GM12801 (cell line): ENCODE measurements around the gene PGAM1.

ENCODE experiments used
- TF ChIP-seq, protein P1 (sequence below): IDR thresholded peaks from one replicate; pipeline ENCODE4 v1.5.1; 2011; ENCODE audit warnings: control low read depth; ENCODE audit not compliant: insufficient read length; ENCODE audit errors: extremely low read depth

The PGAM1 gene

GRCh38 chr10:97434557-97434956, 8.6 kb downstream of the PGAM1 start:
- TF ChIP-seq, protein P1, sequence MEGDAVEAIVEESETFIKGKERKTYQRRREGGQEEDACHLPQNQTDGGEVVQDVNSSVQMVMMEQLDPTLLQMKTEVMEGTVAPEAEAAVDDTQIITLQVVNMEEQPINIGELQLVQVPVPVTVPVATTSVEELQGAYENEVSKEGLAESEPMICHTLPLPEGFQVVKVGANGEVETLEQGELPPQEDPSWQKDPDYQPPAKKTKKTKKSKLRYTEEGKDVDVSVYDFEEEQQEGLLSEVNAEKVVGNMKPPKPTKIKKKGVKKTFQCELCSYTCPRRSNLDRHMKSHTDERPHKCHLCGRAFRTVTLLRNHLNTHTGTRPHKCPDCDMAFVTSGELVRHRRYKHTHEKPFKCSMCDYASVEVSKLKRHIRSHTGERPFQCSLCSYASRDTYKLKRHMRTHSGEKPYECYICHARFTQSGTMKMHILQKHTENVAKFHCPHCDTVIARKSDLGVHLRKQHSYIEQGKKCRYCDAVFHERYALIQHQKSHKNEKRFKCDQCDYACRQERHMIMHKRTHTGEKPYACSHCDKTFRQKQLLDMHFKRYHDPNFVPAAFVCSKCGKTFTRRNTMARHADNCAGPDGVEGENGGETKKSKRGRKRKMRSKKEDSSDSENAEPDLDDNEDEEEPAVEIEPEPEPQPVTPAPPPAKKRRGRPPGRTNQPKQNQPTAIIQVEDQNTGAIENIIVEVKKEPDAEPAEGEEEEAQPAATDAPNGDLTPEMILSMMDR, result no peak

DNA sequence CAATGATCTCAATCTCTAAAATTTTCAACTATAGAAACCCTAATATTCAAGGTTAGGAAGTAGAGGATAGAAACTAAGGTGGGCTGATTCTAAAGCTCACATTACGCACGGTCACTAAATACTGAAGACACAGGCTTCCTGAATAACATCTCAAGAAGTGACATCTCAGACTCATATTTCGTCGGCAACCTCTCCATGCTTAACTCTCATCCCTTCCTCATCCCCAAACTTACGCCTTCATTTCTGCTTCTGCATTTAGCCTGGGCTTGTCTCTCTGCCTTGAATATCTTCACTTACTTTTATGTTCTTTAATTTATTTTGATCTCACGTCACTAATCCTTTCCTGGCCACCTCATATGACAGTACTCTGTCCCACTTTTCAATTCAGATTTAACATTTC, 9.2 kb downstream of the PGAM1 start:
- TF ChIP-seq, protein P1, result no peak

DNA sequence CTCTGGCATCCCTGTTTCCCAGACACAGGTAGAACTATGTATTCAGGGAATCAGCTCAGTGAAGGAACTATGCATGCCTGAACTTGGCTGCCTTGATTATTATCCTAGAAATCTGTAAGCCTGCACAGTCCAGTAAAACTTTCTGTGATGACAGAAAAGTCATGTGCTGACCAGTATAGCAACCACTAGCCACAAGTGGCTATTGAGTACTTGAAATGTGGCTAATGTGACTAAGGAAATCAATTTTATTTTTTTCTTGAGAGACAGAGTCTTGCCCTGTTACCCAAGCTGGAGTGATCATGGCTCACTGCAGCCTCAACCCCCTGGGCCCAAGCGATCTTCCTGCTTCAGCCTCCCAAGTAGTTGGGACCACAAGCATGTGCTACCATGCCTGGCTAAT, 16.3 kb downstream of the PGAM1 start:
- TF ChIP-seq, protein P1, result no peak

GRCh38 chr10:97444212-97444611, 18.2 kb downstream of the PGAM1 start:
- TF ChIP-seq, protein P1, result no peak

DNA sequence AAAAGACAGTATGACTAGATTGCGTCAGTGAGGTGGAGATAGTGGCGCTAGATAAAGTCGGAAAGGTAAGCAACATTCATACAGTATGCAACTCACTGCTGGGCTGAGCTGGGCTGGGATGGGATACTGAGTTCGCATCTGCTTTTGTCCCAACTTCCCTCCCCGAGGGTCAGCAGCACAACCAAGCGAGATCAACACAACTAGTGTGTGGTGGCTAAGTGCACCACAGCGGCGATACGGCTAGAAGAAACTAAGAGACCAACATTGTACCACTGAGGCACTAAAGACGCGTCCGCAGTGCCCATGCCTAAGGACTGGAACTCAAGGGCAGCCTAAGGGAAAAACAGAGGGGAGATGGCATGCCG, 19.3 kb downstream of the PGAM1 start:
- TF ChIP-seq, protein P1, result no peak

GRCh38 chr10:97445722-97446639, 20.0 kb downstream of the PGAM1 start, which contains the start of the genes EXOSC1 and ZDHHC16:
Gene EXOSC1 (minus strand): TSS chr10:97446006. CDS start chr10:97445985, 21 bp downstream.
Gene ZDHHC16 (plus strand): TSS chr10:97446175. CDS start chr10:97451676, 5,501 bp downstream.
- TF ChIP-seq, protein P1, result no peak

GRCh38 chr10:97450828-97451227, 24.8 kb downstream of the PGAM1 start:
- TF ChIP-seq, protein P1, result no peak
